Smooth muscle cell (in vitro differentiated cells): ENCODE measurements around the gene GPRIN1. TPM values are rescaled to one million over a fixed set of nuclear protein-coding genes. Genes with fewer than 3 reads are reported as not detected.

ENCODE experiments used
- DNase-seq: peaks from one replicate; lab custom pipeline; 2025; ENCODE audit not compliant: unreplicated experiment; lab: John Stamatoyannopoulos, UW
- H2AFZ ChIP-seq: fragments of 200-600 bp; sonication (generic); 2 replicates; pipeline ENCODE4 v1.6.0; 2016; ENCODE audit warnings: antibody characterized with exemption, low read depth, mild to moderate bottlenecking
- H3F3A ChIP-seq: fragments of 200-600 bp; sonication (generic); 2 replicates; pipeline ENCODE4 v1.6.0; 2017; ENCODE audit warnings: antibody characterized with exemption, low read depth
- H3K27ac ChIP-seq: fragments of 200-600 bp; sonication (generic); 2 replicates; pipeline ENCODE4 v1.5.1; 2016; ENCODE audit warnings: low read depth, mild to moderate bottlenecking
- H3K27me3 ChIP-seq: fragments of 200-600 bp; sonication (generic); 2 replicates; pipeline ENCODE4 v1.6.1; 2016; ENCODE audit warnings: low read depth, mild to moderate bottlenecking
- H3K36me3 ChIP-seq: fragments of 200-600 bp; sonication (generic); 2 replicates; pipeline ENCODE4 v1.5.1; 2016; ENCODE audit warnings: low read depth
- H3K4me1 ChIP-seq: fragments of 200-600 bp; sonication (generic); 2 replicates; pipeline ENCODE4 v1.5.1; 2016; ENCODE audit warnings: low read depth
- H3K4me2 ChIP-seq: fragments of 200-600 bp; sonication (generic); 2 replicates; pipeline ENCODE4 v1.6.0; 2016; ENCODE audit warnings: mild to moderate bottlenecking
- H3K4me3 ChIP-seq: fragments of 200-600 bp; sonication (generic); 2 replicates; pipeline ENCODE4 v1.5.1; 2016; ENCODE audit warnings: mild to moderate bottlenecking
- H3K79me2 ChIP-seq: fragments of 200-600 bp; sonication (generic); 2 replicates; pipeline ENCODE4 v1.6.0; 2016; ENCODE audit warnings: low read depth, mild to moderate bottlenecking
- H3K9ac ChIP-seq: fragments of 200-600 bp; sonication (generic); 2 replicates; pipeline ENCODE4 v1.6.0; 2016; ENCODE audit warnings: low read depth
- H3K9me3 ChIP-seq: fragments of 200-600 bp; sonication (generic); replicated peaks from 2 replicates; pipeline ENCODE4 v1.5.1; 2016; ENCODE audit warnings: low read depth
- H4K20me1 ChIP-seq: fragments of 200-600 bp; sonication (generic); 2 replicates; pipeline ENCODE4 v1.6.0; 2016; ENCODE audit warnings: low read depth
- WGBS: methylation state at CpG from one replicate; pipeline ENCODE4 v1.1.7; 2016; ENCODE audit warnings: low lambda C conversion rate; 5-methylcytosine and 5-hydroxymethylcytosine counted together
- polyA plus RNA-seq: library from polyadenylated mRNA; unstranded; fragments of >200 nt; fragmentation: Nextera tagmentation; extraction: Ambion mirVana; gene quantifications from 2 replicates; pipeline ENCODE4 v1.2.1, GENCODE V29; 2016
- total RNA-seq: library from RNA; depleted of rRNA; stranded (reverse); fragments of >200 nt; gene quantifications from 2 replicates; pipeline ENCODE4 v1.2.3, GENCODE V29; 2014
- TF ChIP-seq, protein P1 (sequence below): fragments of 200-600 bp; sonication (generic); IDR thresholded peaks from 2 replicates; pipeline ENCODE4 v1.5.1; 2017; ENCODE audit warnings: borderline replicate concordance, mild to moderate bottlenecking, antibody characterized with exemption; ENCODE audit not compliant: insufficient read depth, poor library complexity, severe bottlenecking

The GPRIN1 gene
- total and polyA plus RNA-seq, 2 experiments from 2014 or later = 2.1 to 3.6 TPM

DNA sequence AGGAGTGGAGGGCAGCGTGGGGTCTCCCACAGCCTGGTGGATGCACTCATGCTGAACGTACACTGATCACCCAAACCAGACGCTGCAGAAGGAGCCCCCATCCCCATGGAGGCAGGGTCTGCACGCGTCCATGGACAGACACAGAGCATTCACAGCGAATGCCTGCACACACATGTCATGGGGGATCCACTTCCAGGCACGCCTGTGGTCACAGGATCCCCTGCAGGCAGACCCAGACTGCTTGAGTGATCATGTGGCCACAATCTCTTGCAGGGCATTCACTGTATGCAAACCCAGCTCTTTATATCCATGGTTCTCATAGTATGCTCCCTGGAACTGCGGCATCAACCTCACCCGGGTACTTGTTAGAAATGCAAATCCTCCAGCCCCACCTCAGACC, 15.0 kb upstream of the GPRIN1 start:
- Histone ChIP-seq H3K9me3 (no peaks in the 10 kb centered on the region), H3K9ac (no peak overlapping the region), H2AFZ (no peak overlapping the region), H4K20me1 (no peaks in the 10 kb centered on the region), H3K4me3 (no peak overlapping the region), H3K27ac (no peak overlapping the region), H3K27me3 (peaks cover 82% of the 10 kb centered on the region), H3K36me3 (no peaks in the 10 kb centered on the region), H3F3A (no peaks in the 10 kb centered on the region), H3K4me1 (peaks cover 5% of the 10 kb centered on the region), H3K79me2 (no peaks in the 10 kb centered on the region), H3K4me2 (no peak overlapping the region)
- WGBS = 81% methylated on average over 9 of the region's 9 CpGs
- DNase-seq = no peak
- TF ChIP-seq, protein P1, sequence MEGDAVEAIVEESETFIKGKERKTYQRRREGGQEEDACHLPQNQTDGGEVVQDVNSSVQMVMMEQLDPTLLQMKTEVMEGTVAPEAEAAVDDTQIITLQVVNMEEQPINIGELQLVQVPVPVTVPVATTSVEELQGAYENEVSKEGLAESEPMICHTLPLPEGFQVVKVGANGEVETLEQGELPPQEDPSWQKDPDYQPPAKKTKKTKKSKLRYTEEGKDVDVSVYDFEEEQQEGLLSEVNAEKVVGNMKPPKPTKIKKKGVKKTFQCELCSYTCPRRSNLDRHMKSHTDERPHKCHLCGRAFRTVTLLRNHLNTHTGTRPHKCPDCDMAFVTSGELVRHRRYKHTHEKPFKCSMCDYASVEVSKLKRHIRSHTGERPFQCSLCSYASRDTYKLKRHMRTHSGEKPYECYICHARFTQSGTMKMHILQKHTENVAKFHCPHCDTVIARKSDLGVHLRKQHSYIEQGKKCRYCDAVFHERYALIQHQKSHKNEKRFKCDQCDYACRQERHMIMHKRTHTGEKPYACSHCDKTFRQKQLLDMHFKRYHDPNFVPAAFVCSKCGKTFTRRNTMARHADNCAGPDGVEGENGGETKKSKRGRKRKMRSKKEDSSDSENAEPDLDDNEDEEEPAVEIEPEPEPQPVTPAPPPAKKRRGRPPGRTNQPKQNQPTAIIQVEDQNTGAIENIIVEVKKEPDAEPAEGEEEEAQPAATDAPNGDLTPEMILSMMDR = no peak

DNA sequence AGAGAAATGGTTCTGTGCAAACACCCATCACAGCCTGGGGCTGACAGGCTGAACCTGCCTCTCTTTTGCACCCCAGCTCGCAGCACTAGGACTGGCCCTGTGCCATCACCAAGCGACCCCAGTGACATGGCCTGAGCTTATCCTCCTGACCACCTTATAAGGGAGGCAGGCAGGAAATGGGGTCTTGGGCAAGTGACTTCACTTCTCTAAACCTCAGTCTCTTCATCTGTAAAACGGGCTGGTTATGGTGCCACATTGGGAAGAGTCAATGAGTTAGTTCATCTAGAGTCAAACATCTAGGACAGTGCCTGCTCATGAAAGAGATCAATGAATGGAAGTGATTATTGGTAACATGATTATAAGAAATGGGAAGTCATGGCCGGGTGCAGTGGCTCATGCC, 14.2 kb upstream of the GPRIN1 start:
- Histone ChIP-seq H3K9me3 (no peaks in the 10 kb centered on the region), H3K9ac (no peak overlapping the region), H3K79me2 (no peaks in the 10 kb centered on the region), H2AFZ (no peak overlapping the region), H3K27me3 (peaks cover 82% of the 10 kb centered on the region), H3K27ac (no peak overlapping the region), H3F3A (no peaks in the 10 kb centered on the region), H4K20me1 (no peaks in the 10 kb centered on the region), H3K4me3 (no peak overlapping the region), H3K36me3 (no peaks in the 10 kb centered on the region), H3K4me2 (no peak overlapping the region), H3K4me1 (peaks cover 6% of the 10 kb centered on the region)
- no peak for DNase-seq
- TF ChIP-seq, protein P1 = no peak
- WGBS = 89% methylated on average over 4 of the region's 4 CpGs

DNA sequence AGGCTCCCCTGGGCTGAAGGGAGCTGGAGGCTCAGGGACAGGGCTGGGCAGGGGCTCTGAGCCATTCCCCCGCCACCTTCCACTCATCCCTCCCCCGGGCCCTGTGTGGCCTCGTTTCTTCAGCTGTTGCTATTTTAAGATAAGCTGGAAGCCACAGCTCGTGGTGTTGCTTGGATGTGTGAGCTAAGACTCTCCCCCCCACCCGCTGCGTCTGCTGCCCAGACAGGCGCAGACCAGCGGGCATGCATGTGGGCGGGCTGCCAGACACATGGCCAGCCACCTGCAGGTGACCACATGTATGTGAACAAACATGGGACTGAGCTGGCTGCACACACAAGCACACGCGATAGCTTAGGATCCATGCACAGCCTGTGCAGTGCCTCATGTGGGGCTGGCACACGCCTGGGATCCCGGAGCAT, 11.7 kb upstream of the GPRIN1 start:
- peaks cover 6% of the 10 kb centered on the region for H3K4me1 ChIP-seq
- no peak overlapping the region for H3K9ac ChIP-seq
- no peaks in the 10 kb centered on the region for H4K20me1 ChIP-seq
- H3F3A ChIP-seq = no peaks in the 10 kb centered on the region
- no peaks in the 10 kb centered on the region for H3K36me3 ChIP-seq
- no peak for DNase-seq
- TF ChIP-seq, protein P1 = no peak
- H3K4me2 ChIP-seq = no peak overlapping the region
- no peaks in the 10 kb centered on the region for H3K9me3 ChIP-seq
- no peak overlapping the region for H2AFZ ChIP-seq
- 55% methylated on average over 13 of the region's 13 CpGs for WGBS
- H3K27ac ChIP-seq = no peak overlapping the region
- peaks cover 82% of the 10 kb centered on the region for H3K27me3 ChIP-seq
- no peak overlapping the region for H3K4me3 ChIP-seq
- no peaks in the 10 kb centered on the region for H3K79me2 ChIP-seq

DNA sequence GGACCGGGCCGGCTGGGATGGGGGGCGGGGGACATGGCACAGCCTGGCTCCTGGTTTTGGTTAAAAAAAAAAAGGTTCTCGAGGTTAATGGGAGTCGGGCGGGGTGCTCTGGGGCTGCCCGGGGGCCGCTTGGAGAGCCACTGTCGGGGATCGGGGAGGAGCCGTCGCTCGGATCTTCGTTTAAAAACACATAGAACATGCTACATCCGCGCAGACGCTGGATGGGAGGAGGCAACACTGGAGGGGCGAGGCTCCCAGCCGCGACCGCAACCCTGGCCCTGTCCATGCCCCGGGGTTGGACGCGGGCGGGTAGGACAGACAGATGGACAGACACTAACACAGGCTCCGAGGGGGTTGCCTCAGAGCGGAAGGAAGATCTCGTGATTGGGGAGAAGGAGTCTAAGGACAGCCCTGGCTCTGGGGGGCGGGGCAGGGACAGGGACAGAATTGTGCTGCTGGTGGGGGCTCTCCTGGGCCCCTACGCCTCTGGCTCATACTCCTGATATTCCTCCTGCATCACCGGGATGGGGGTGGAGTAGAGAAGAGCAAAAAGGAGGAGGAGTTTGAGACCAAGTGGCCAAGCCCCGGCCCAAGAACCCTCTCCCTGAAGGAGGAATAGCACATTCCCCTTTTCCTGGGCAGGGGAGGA, 10.5 kb upstream of the GPRIN1 start:
- H3K9ac ChIP-seq = no peak overlapping the region
- peaks cover 78% of the 10 kb centered on the region for H3K27me3 ChIP-seq
- no peaks in the 10 kb centered on the region for H3F3A ChIP-seq
- H3K79me2 ChIP-seq = no peaks in the 10 kb centered on the region
- no peak overlapping the region for H3K27ac ChIP-seq
- no peak for DNase-seq
- H4K20me1 ChIP-seq = no peaks in the 10 kb centered on the region
- no peak overlapping the region for H2AFZ ChIP-seq
- H3K4me2 ChIP-seq = peak overlapping the region; percentile 71
- TF ChIP-seq, protein P1 = no peak
- H3K4me3 ChIP-seq = no peak overlapping the region
- no peaks in the 10 kb centered on the region for H3K9me3 ChIP-seq
- peaks cover 6% of the 10 kb centered on the region for H3K4me1 ChIP-seq
- H3K36me3 ChIP-seq = no peaks in the 10 kb centered on the region
- WGBS = 22% methylated on average over 32 of the region's 32 CpGs
